Fibroblast of mammary gland (primary cell): ENCODE results near the gene UBE2G2.

Experiments used
- DNase-seq: peaks from one replicate; pipeline ENCODE4 v3.0.0-alpha.2; 2010; ENCODE audit warnings: low read depth
- H3K4me3 ChIP-seq: 2 replicates; pipeline ENCODE4 v1.5.1; 2011; ENCODE audit warnings: low read depth, mild to moderate bottlenecking, low read length, moderate library complexity; ENCODE audit not compliant: control insufficient read depth
- CTCF ChIP-seq: conservative IDR thresholded peaks from 2 replicates; pipeline ENCODE4 v1.5.1; 2011; ENCODE audit warnings: low read depth, low read length, inconsistent platforms; ENCODE audit not compliant: control insufficient read depth, insufficient read depth

Gene UBE2G2

GRCh38 chr21:44818640-44819011 is 17.0 kb upstream of the UBE2G2 start:
- DNase-seq = no peak
- no peak for TF ChIP-seq CTCF
- H3K4me3 ChIP-seq = peak overlapping the region; percentile 34

DNA sequence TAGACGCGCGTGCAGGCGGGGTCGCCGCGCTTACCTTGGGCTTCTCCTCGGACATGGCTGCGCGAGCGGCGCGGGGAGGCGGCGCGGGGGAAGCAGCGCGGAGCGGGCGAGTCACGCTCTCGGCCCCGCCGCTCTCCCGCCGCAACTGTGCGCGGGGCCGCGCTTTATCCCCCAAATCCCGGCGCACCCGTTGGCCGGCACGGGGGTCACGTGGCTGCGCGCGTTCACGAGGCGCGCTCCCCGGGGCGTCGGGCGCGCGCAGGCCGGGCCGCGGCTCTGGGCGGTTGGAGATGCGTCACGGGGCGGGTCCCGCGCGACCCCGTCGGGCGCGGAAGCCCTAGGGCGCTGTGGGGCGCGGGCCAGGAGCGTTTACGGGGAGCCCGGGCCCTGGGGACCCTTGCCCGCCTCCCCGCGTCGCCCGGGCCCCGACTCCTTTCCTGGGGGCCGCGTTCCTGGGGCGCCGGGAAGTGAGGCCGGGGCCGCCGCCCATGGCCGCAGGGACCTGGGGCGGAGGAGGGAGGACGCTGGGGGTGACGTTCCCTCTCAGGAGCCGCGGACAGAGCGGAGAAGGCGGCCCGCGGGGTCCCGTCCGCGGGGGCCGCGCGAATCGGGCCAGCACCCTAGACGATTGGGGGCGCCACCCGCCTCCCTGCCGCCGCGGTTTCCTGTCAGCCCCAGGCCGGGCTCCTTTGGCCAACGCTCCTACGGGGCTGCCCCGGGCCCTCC is 16.5 kb upstream of the UBE2G2 start, which contains the start of gene SUMO3:
SUMO3 (minus strand) TSS at position 149 of the 726 bp plus-strand sequence; CDS start at position 55, 94 bp downstream.
- TF ChIP-seq CTCF = no peak
- H3K4me3 ChIP-seq = peak within 1 kb of the TSS; percentile 66
- DNase-seq = peak; percentile 74

GRCh38 chr21:44817506-44817880 is 15.9 kb upstream of the UBE2G2 start:
- DNase-seq = peak; percentile 85
- TF ChIP-seq CTCF = no peak
- peak overlapping the region; percentile 66 for H3K4me3 ChIP-seq

- no peak for TF ChIP-seq CTCF
- H3K4me3 ChIP-seq = peak overlapping the region; percentile 66
- no peak for DNase-seq
Observed at GRCh38 chr21:44816761-44817505, 15.3 kb upstream of the UBE2G2 start.

- TF ChIP-seq CTCF = no peak
- DNase-seq = no peak
- H3K4me3 ChIP-seq = no peak overlapping the region
Observed at GRCh38 chr21:44815852-44816628, 14.4 kb upstream of the UBE2G2 start.

DNA sequence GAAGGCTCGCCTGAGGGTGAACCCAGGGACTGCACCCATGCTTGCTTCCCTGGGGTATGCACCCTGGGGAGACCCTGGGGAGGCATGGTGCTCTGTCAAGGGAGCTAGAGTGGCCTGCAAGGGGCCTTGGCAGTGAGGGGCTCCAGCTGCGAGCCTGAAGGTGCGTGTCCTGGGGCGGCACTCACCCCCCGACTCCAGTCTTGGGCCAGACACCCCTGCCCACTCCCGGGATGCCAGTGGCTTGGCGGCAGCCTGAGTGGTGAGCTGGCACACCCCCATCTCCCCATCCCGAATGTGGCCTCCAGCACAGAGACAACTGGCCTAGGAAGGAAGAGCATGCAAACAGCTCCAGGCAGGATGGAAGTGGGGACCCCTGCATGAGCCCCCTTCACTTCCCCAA is 13.6 kb upstream of the UBE2G2 start:
- H3K4me3 ChIP-seq = no peak overlapping the region
- TF ChIP-seq CTCF = no peak
- DNase-seq = no peak
